Measurements from ENCODE around the gene PLXNA2. TPM values are rescaled to one million over a fixed set of nuclear protein-coding genes. Genes with fewer than 3 reads are reported as not detected.

The PLXNA2 gene
- total and polyA plus RNA-seq, 2 donors (not counting 3 experiments of a cell fraction or from before 2014, with no cell fraction given), result 42.6 to 229 TPM

DNA sequence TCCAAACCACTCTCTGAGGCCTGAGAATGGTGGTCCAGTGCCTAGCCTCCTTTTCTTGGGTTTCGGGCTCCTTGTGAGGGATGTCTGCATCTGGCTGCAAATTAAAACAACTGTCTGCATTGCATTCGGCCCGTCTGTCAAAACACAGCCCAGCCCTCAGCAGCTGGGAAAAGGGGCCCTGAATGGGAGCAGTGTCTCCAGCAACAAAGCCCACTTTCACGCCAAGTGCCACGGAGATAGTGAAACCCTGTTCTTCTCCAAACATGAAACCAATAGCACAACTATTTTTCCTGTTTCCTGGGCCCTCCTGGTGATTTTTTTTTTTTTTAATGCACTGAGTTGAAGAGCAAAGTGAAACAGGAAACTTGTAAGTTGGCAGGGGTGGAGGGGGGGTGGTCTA is 138.4 kb downstream of the PLXNA2 start:
- dilution Hi-C loops (cut with MboI; ENCODE audit: extremely low pct_ligation_motif_present, low sequenced_read_pairs), result no loop called here
- Histone ChIP-seq H3K9me1 (replicated peaks; ENCODE audit: control insufficient read depth, extremely low read depth, insufficient read depth, low read length) (no peaks in the 10 kb centered on the region), H3K4me3 (replicated peaks in 1 of 3; ENCODE audit: insufficient read depth in 1 of 3, low read depth in 1 of 3, low read length in 3 of 3) (no peak overlapping the region), H3K4me1 (ENCODE audit: control insufficient read depth, extremely low read depth, insufficient read depth, low read length) (peaks cover 10% of the 10 kb centered on the region), H3K27ac (ENCODE audit: insufficient read depth, low read depth, low read length) (no peak overlapping the region), H4K20me1 (replicated peaks; ENCODE audit: control insufficient read depth, extremely low read depth, insufficient read depth, low read length) (no peaks in the 10 kb centered on the region), H3K36me3 (ENCODE audit: control insufficient read depth in 2 of 2, extremely low read depth in 1 of 2, insufficient read depth in 2 of 2, low read length in 2 of 2) (peaks cover 16 to 19% of the 10 kb centered on the region in 2 experiments), H3K79me2 (ENCODE audit: control insufficient read depth, insufficient read depth, low read length) (peaks cover 82% of the 10 kb centered on the region), H3K9me3 (replicated peaks; ENCODE audit: control insufficient read depth, insufficient read depth, low read length) (no peaks in the 10 kb centered on the region), H3K9ac (replicated peaks; ENCODE audit: extremely low read depth, insufficient read depth, low read length) (no peak overlapping the region), H3K4me2 (ENCODE audit: insufficient read depth, low read length) (no peak overlapping the region), H3K27me3 (ENCODE audit: control insufficient read depth in 2 of 2, insufficient read depth in 2 of 2, low read length in 2 of 2) (no peaks in the 10 kb centered on the region), H2AFZ (ENCODE audit: low read depth, low read length) (no peak overlapping the region)
- ChIA-PET POLR2A (no interaction called here), CTCF (no interaction called here)
- DNase-seq (ENCODE audit: low read depth, low spot score) (no peak), FAIRE-seq (no peak)
- no peak for TF ChIP-seq FOS (IDR thresholded peaks at IDR 0.05; ENCODE audit: borderline replicate concordance, insufficient read depth, low read length)
- TF ChIP-seq POLR2A (IDR thresholded peaks at IDR 0.05; ENCODE audit: low read depth, low read length), result no peak
- TF ChIP-seq, protein P1, sequence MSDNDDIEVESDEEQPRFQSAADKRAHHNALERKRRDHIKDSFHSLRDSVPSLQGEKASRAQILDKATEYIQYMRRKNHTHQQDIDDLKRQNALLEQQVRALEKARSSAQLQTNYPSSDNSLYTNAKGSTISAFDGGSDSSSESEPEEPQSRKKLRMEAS (IDR thresholded peaks at IDR 0.05; ENCODE audit: insufficient read depth, insufficient read length), result no peak
- TF ChIP-seq JUN (IDR thresholded peaks at IDR 0.05; ENCODE audit: borderline replicate concordance, insufficient read depth, insufficient read length, low read depth), result no peak
- TF ChIP-seq GATA2 (IDR thresholded peaks at IDR 0.05; ENCODE audit: insufficient read depth, insufficient read length, low read depth, low read length), result no peak
- TF ChIP-seq, protein P2, sequence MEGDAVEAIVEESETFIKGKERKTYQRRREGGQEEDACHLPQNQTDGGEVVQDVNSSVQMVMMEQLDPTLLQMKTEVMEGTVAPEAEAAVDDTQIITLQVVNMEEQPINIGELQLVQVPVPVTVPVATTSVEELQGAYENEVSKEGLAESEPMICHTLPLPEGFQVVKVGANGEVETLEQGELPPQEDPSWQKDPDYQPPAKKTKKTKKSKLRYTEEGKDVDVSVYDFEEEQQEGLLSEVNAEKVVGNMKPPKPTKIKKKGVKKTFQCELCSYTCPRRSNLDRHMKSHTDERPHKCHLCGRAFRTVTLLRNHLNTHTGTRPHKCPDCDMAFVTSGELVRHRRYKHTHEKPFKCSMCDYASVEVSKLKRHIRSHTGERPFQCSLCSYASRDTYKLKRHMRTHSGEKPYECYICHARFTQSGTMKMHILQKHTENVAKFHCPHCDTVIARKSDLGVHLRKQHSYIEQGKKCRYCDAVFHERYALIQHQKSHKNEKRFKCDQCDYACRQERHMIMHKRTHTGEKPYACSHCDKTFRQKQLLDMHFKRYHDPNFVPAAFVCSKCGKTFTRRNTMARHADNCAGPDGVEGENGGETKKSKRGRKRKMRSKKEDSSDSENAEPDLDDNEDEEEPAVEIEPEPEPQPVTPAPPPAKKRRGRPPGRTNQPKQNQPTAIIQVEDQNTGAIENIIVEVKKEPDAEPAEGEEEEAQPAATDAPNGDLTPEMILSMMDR (IDR thresholded peaks at IDR 0.05; ENCODE audit: extremely low read depth in 1 of 2, insufficient read depth in 1 of 2, low read depth in 1 of 2, low read length in 2 of 2), result no peak
- TF ChIP-seq POLR2AphosphoS5 (IDR thresholded peaks at IDR 0.05; ENCODE audit: insufficient read depth, low read depth, low read length), result no peak
- no peak for TF ChIP-seq MYC (IDR thresholded peaks at IDR 0.05; ENCODE audit: low read depth, low read length)
- TF ChIP-seq EZH2 (IDR thresholded peaks at IDR 0.05; ENCODE audit: borderline replicate concordance, low read depth, low read length, severe bottlenecking), result no peak
- intact Hi-C loops (cut with micrococcal nuclease), result no loop called here
- no TSS peak for BruUV-seq (replicated peaks)
